Renal pelvis (tissue), 12 donors: ENCODE measurements around the gene RASSF8. TPM values are rescaled to one million over a fixed set of nuclear protein-coding genes. Genes with fewer than 3 reads are reported as not detected.

ENCODE experiments used
- DNase-seq: peaks from one replicate; pipeline ENCODE4 v3.0.0-alpha.2; 2013
- long read RNA-seq, 16 experiments: transcript quantifications; one replicate each; lab custom pipeline, GENCODE V29; 2026
- polyA plus RNA-seq, 3 donors: library from polyadenylated mRNA; unstranded; fragments of 120-200 nt; gene quantifications; one replicate each; pipeline ENCODE4 v1.2.1, GENCODE V29; 2013; ENCODE audit not compliant: insufficient read length in 3 of 3

The RASSF8 gene
- polyA plus RNA-seq: 10 to 100 TPM; 60.1 to 82.9 (median 63.5) TPM
- long read RNA-seq, donor 1, full-length matches to known transcripts: 1 of 1 reads
- long read RNA-seq, donor 1, partial matches to known transcripts: 0 of 1 reads
- long read RNA-seq, donor 1, other reads (novel, unspliced or antisense): 0 of 1 reads
- long read RNA-seq, donor 2, full-length matches to known transcripts: 2 of 2 reads
- long read RNA-seq, donor 2, partial matches to known transcripts: 0 of 2 reads
- long read RNA-seq, donor 2, other reads (novel, unspliced or antisense): 0 of 2 reads
- long read RNA-seq, donor 3, full-length matches to known transcripts: 2 of 8 reads
- long read RNA-seq, donor 3, partial matches to known transcripts: 6 of 8 reads
- long read RNA-seq, donor 3, other reads (novel, unspliced or antisense): 0 of 8 reads
- long read RNA-seq, donor 4, full-length matches to known transcripts: 2 of 7 reads
- long read RNA-seq, donor 4, partial matches to known transcripts: 5 of 7 reads
- long read RNA-seq, donor 4, other reads (novel, unspliced or antisense): 0 of 7 reads
- long read RNA-seq, donor 5, partial matches to known transcripts: 6 of 7 reads
- long read RNA-seq, donor 5, other reads (novel, unspliced or antisense): 0 of 7 reads
- long read RNA-seq, donor 6, full-length matches to known transcripts: 5 of 11 reads
- long read RNA-seq, donor 6, partial matches to known transcripts: 6 of 11 reads
- long read RNA-seq, donor 6, other reads (novel, unspliced or antisense): 0 of 11 reads
- long read RNA-seq, donor 7, full-length matches to known transcripts: 2 of 13 reads
- long read RNA-seq, donor 7, partial matches to known transcripts: 11 of 13 reads
- long read RNA-seq, donor 7, other reads (novel, unspliced or antisense): 0 of 13 reads
- long read RNA-seq, donor 8, partial matches to known transcripts: 0 of 2 reads
- long read RNA-seq, donor 8, other reads (novel, unspliced or antisense): 0 of 2 reads
- long read RNA-seq, donor 9, partial matches to known transcripts: 26 of 31 reads
- long read RNA-seq, donor 9, other reads (novel, unspliced or antisense): 5 of 31 reads
- long read RNA-seq, donor 10, full-length matches to known transcripts: 2 of 17 reads
- long read RNA-seq, donor 10, partial matches to known transcripts: 15 of 17 reads
- long read RNA-seq, donor 10, other reads (novel, unspliced or antisense): 0 of 17 reads
- long read RNA-seq, donor 11, full-length matches to known transcripts: 3 of 18 reads
- long read RNA-seq, donor 11, partial matches to known transcripts: 15 of 18 reads
- long read RNA-seq, donor 11, other reads (novel, unspliced or antisense): 0 of 18 reads
- long read RNA-seq, donor 12, full-length matches to known transcripts: 1 of 6 reads
- long read RNA-seq, donor 12, partial matches to known transcripts: 5 of 6 reads
- long read RNA-seq, donor 12, other reads (novel, unspliced or antisense): 0 of 6 reads
- long read RNA-seq, donor 13, full-length matches to known transcripts: 3 of 23 reads
- long read RNA-seq, donor 13, partial matches to known transcripts: 20 of 23 reads
- long read RNA-seq, donor 13, other reads (novel, unspliced or antisense): 0 of 23 reads
- long read RNA-seq, donor 14: 0 reads
- long read RNA-seq, donor 15, full-length matches to known transcripts: 1 of 1 reads
- long read RNA-seq, donor 15, partial matches to known transcripts: 0 of 1 reads
- long read RNA-seq, donor 15, other reads (novel, unspliced or antisense): 0 of 1 reads
- long read RNA-seq, donor 16, full-length matches to known transcripts: 4 of 9 reads
- long read RNA-seq, donor 16, partial matches to known transcripts: 5 of 9 reads
- long read RNA-seq, donor 16, other reads (novel, unspliced or antisense): 0 of 9 reads

- DNase-seq: peak; percentile 83
Observed at GRCh38 chr12:25958428-25959070, at the start of gene RASSF8. Gene RASSF8 (plus strand): TSS chr12:25958682. CDS start chr12:26055344, 96,662 bp downstream.

- no peak for DNase-seq
Observed at GRCh38 chr12:25914551-25914950, 43.9 kb upstream of the RASSF8 start.

GRCh38 chr12:25924491-25925001 lies 33.9 kb upstream of the RASSF8 start:
- no peak for DNase-seq

GRCh38 chr12:25925064-25925463 lies 33.4 kb upstream of the RASSF8 start:
- no peak for DNase-seq

GRCh38 chr12:25926536-25926935 lies 31.9 kb upstream of the RASSF8 start:
- DNase-seq: no peak

- DNase-seq: peak; percentile 38
Observed at GRCh38 chr12:25929142-25929541, 29.3 kb upstream of the RASSF8 start.

GRCh38 chr12:25932971-25933370 lies 25.5 kb upstream of the RASSF8 start:
- no peak for DNase-seq

- no peak for DNase-seq
Observed at GRCh38 chr12:25934456-25934855, 24.0 kb upstream of the RASSF8 start.

GRCh38 chr12:25935355-25936144 lies 22.9 kb upstream of the RASSF8 start:
- DNase-seq: no peak

GRCh38 chr12:25937096-25937495 lies 21.4 kb upstream of the RASSF8 start:
- DNase-seq: no peak

GRCh38 chr12:25938581-25938980 lies 19.9 kb upstream of the RASSF8 start:
- no peak for DNase-seq

- no peak for DNase-seq
Observed at GRCh38 chr12:25939606-25940005, 18.9 kb upstream of the RASSF8 start.

- DNase-seq: no peak
Observed at GRCh38 chr12:25940886-25941285, 17.6 kb upstream of the RASSF8 start.

GRCh38 chr12:25942709-25943108 lies 15.8 kb upstream of the RASSF8 start:
- DNase-seq: no peak

GRCh38 chr12:25943940-25944339 lies 14.5 kb upstream of the RASSF8 start:
- DNase-seq: no peak

- DNase-seq: no peak
Observed at GRCh38 chr12:25949343-25949742, 9.1 kb upstream of the RASSF8 start.

- no peak for DNase-seq
Observed at GRCh38 chr12:25950329-25951115, 8.0 kb upstream of the RASSF8 start.

- DNase-seq: peak; percentile 68
Observed at GRCh38 chr12:25957793-25958427, 572 bp upstream of the RASSF8 start.
